BLaER1 (cell line): Measurements from ENCODE around the gene PDE4C.

Source experiments
- H3K27ac ChIP-seq: shearing (Covaris generic); formaldehyde crosslinking; 2 replicates; pipeline ENCODE4 v1.8.1; 2022
- H3K27me3 ChIP-seq: shearing (Covaris generic); formaldehyde crosslinking; 2 replicates; pipeline ENCODE4 v1.8.1; 2022
- H3K36me3 ChIP-seq: shearing (Covaris generic); formaldehyde crosslinking; 2 replicates; pipeline ENCODE4 v1.8.1; 2022
- H3K4me1 ChIP-seq: shearing (Covaris generic); formaldehyde crosslinking; 2 replicates; pipeline ENCODE4 v1.8.1; 2022
- H3K4me2 ChIP-seq: shearing (Covaris generic); formaldehyde crosslinking; 2 replicates; pipeline ENCODE4 v1.8.1; 2022
- H3K4me3 ChIP-seq: shearing (Covaris generic); formaldehyde crosslinking; 2 replicates; pipeline ENCODE4 v1.8.1; 2022
- H3K9ac ChIP-seq: shearing (Covaris generic); formaldehyde crosslinking; 2 replicates; pipeline ENCODE4 v1.8.1; 2022
- H3K9me3 ChIP-seq: shearing (Covaris generic); formaldehyde crosslinking; 2 replicates; pipeline ENCODE4 v1.8.1; 2022
- H4K20me1 ChIP-seq: shearing (Covaris generic); formaldehyde crosslinking; 2 replicates; pipeline ENCODE4 v1.8.1; 2022
- Cebpa-rat ChIP-seq: shearing (Covaris generic); IDR thresholded peaks from 2 replicates; pipeline ENCODE4 v1.8.1; 2022

PDE4C gene

GRCh38 chr19:18257503-18258470 is 31.5 kb upstream of the PDE4C start:
- H3K36me3 ChIP-seq: peaks cover 19% of the 10 kb centered on the region; the same call in 1 of the 2 replicates
- no peaks in the 10 kb centered on the region for H3K9me3 ChIP-seq
- H3K4me1 ChIP-seq: peaks cover 21% of the 10 kb centered on the region
- H3K9ac ChIP-seq: no peak overlapping the region
- no peak for TF ChIP-seq Cebpa-rat
- H3K27me3 ChIP-seq: no peaks in the 10 kb centered on the region
- H3K4me2 ChIP-seq: no peak overlapping the region
- H4K20me1 ChIP-seq: peaks cover 8% of the 10 kb centered on the region; the same call in 1 of the 2 replicates
- H3K27ac ChIP-seq: no peak overlapping the region
- no peak overlapping the region for H3K4me3 ChIP-seq

GRCh38 chr19:18254546-18255503 is 28.6 kb upstream of the PDE4C start:
- no peak overlapping the region for H3K9ac ChIP-seq
- no peak overlapping the region for H3K4me3 ChIP-seq
- H3K27me3 ChIP-seq: no peaks in the 10 kb centered on the region
- TF ChIP-seq Cebpa-rat: no peak
- H3K36me3 ChIP-seq: peaks cover 8% of the 10 kb centered on the region; the same call in 1 of the 2 replicates
- H3K27ac ChIP-seq: no peak overlapping the region
- H3K4me1 ChIP-seq: peaks cover 21% of the 10 kb centered on the region
- H4K20me1 ChIP-seq: peaks cover 8% of the 10 kb centered on the region; the same call in 1 of the 2 replicates
- no peaks in the 10 kb centered on the region for H3K9me3 ChIP-seq
- peak overlapping the region; percentile 77 for H3K4me2 ChIP-seq

GRCh38 chr19:18253716-18254115 is 27.5 kb upstream of the PDE4C start:
- H3K4me2 ChIP-seq: peak overlapping the region; percentile 77; the same call in 1 of the 2 replicates
- TF ChIP-seq Cebpa-rat: no peak

GRCh38 chr19:18253130-18253529 is 26.9 kb upstream of the PDE4C start:
- no peak overlapping the region for H3K4me3 ChIP-seq
- H4K20me1 ChIP-seq: peaks cover 8% of the 10 kb centered on the region; the same call in 1 of the 2 replicates
- H3K9me3 ChIP-seq: no peaks in the 10 kb centered on the region
- H3K36me3 ChIP-seq: peaks cover 8% of the 10 kb centered on the region; the same call in 1 of the 2 replicates
- no peak overlapping the region for H3K27ac ChIP-seq
- no peaks in the 10 kb centered on the region for H3K27me3 ChIP-seq
- H3K4me1 ChIP-seq: peaks cover 21% of the 10 kb centered on the region
- H3K9ac ChIP-seq: no peak overlapping the region
- TF ChIP-seq Cebpa-rat: no peak
- H3K4me2 ChIP-seq: no peak overlapping the region

More at GRCh38 chr19:18253716-18254115, 27.5 kb upstream of the PDE4C start:
- peaks cover 8% of the 10 kb centered on the region; the same call in 1 of the 2 replicates for H3K36me3 ChIP-seq
- H3K4me3 ChIP-seq: no peak overlapping the region
- H3K9ac ChIP-seq: no peak overlapping the region
- no peak overlapping the region for H3K27ac ChIP-seq
- H3K4me1 ChIP-seq: peaks cover 21% of the 10 kb centered on the region
- peaks cover 8% of the 10 kb centered on the region; the same call in 1 of the 2 replicates for H4K20me1 ChIP-seq
- H3K27me3 ChIP-seq: no peaks in the 10 kb centered on the region
- H3K9me3 ChIP-seq: no peaks in the 10 kb centered on the region

- TF ChIP-seq Cebpa-rat: no peak
- Histone ChIP-seq H3K9me3 (no peaks in the 10 kb centered on the region), H3K9ac (no peak overlapping the region), H3K4me3 (no peak overlapping the region), H4K20me1 (peaks cover 8% of the 10 kb centered on the region; the same call in 1 of the 2 replicates), H3K27ac (no peak overlapping the region), H3K27me3 (no peaks in the 10 kb centered on the region), H3K36me3 (peaks cover 3% of the 10 kb centered on the region; the same call in 1 of the 2 replicates), H3K4me2 (no peak overlapping the region), H3K4me1 (peaks cover 21% of the 10 kb centered on the region)
These were observed 26.1 kb upstream of the PDE4C start for GRCh38 chr19:18252370-18252717.

GRCh38 chr19:18251587-18252369 is 25.5 kb upstream of the PDE4C start:
- H3K27ac ChIP-seq: no peak overlapping the region
- H3K9me3 ChIP-seq: no peaks in the 10 kb centered on the region
- H3K4me1 ChIP-seq: peaks cover 21% of the 10 kb centered on the region
- no peak overlapping the region for H3K4me2 ChIP-seq
- no peak for TF ChIP-seq Cebpa-rat
- H3K4me3 ChIP-seq: no peak overlapping the region
- H3K36me3 ChIP-seq: no peaks in the 10 kb centered on the region
- H3K9ac ChIP-seq: no peak overlapping the region
- H4K20me1 ChIP-seq: peaks cover 8% of the 10 kb centered on the region; the same call in 1 of the 2 replicates
- H3K27me3 ChIP-seq: no peaks in the 10 kb centered on the region

- Histone ChIP-seq H3K27ac (no peak overlapping the region), H3K4me1 (peaks cover 13% of the 10 kb centered on the region), H3K4me2 (no peak overlapping the region), H3K9ac (no peak overlapping the region), H3K9me3 (no peaks in the 10 kb centered on the region), H4K20me1 (peaks cover 2% of the 10 kb centered on the region; the same call in 1 of the 2 replicates), H3K36me3 (no peaks in the 10 kb centered on the region), H3K4me3 (no peak overlapping the region), H3K27me3 (no peaks in the 10 kb centered on the region)
- no peak for TF ChIP-seq Cebpa-rat
These were observed 23.6 kb upstream of the PDE4C start for GRCh38 chr19:18249834-18250233.

- H3K4me3 ChIP-seq: no peak overlapping the region
- no peak overlapping the region for H3K27ac ChIP-seq
- H3K4me1 ChIP-seq: peaks cover 14% of the 10 kb centered on the region; the same call in 1 of the 2 replicates
- no peak overlapping the region for H3K9ac ChIP-seq
- no peaks in the 10 kb centered on the region for H4K20me1 ChIP-seq
- H3K9me3 ChIP-seq: no peaks in the 10 kb centered on the region
- no peaks in the 10 kb centered on the region for H3K36me3 ChIP-seq
- TF ChIP-seq Cebpa-rat: no peak
- H3K4me2 ChIP-seq: no peak overlapping the region
- no peaks in the 10 kb centered on the region for H3K27me3 ChIP-seq
These were observed 19.1 kb upstream of the PDE4C start for GRCh38 chr19:18245297-18245696.

- H4K20me1 ChIP-seq: no peaks in the 10 kb centered on the region
- H3K4me2 ChIP-seq: no peak overlapping the region
- H3K36me3 ChIP-seq: no peaks in the 10 kb centered on the region
- no peaks in the 10 kb centered on the region for H3K9me3 ChIP-seq
- no peak overlapping the region for H3K4me3 ChIP-seq
- no peak overlapping the region for H3K27ac ChIP-seq
- no peak for TF ChIP-seq Cebpa-rat
- H3K27me3 ChIP-seq: no peaks in the 10 kb centered on the region
- H3K4me1 ChIP-seq: peaks cover 10% of the 10 kb centered on the region; the same call in 1 of the 2 replicates
- no peak overlapping the region for H3K9ac ChIP-seq
These were observed 13.1 kb upstream of the PDE4C start for GRCh38 chr19:18239303-18239702.
